HCT116 (cell line): ENCODE measurements around the gene WAPL. TPM values are rescaled to one million over a fixed set of nuclear protein-coding genes. Genes with fewer than 3 reads are reported as not detected.
"Not testable (repeated sequence)": the region's sequence is repeated elsewhere in the genome, so short reads cannot be mapped to it uniquely, and the experiment has no call there.

Source experiments
- ATAC-seq: fragments of 200-7000 bp; cut with Tn5 transposase; 2 replicates; pipeline ENCODE4 v1.9.1; 2020; ENCODE audit warnings: mild to moderate bottlenecking, moderate library complexity
- BruUV-seq: library from RNA; stranded (reverse); fragments of 400-500 nt; replicated peaks from 2 replicates; lab custom pipeline; 2021; lab: Mats Ljungman, UMichigan
- CTCF ChIA-PET: fragments of 300-600 bp; sonication (Branson Sonifier 250); formaldehyde crosslinking; loops from one replicate; lab custom pipeline; 2021; ENCODE audit warnings: antibody characterized with exemption; lab: Charles Lee
- POLR2A ChIA-PET: fragments of 300-600, 350-600 bp; sonication (Branson Sonifier 250); formaldehyde crosslinking; loops from one replicate; lab custom pipeline; 2021; ENCODE audit warnings: antibody characterized with exemption; lab: Charles Lee
- RAD21 ChIA-PET, 2 experiments: fragments of 300-600 bp; sonication (Branson Sonifier 250); formaldehyde crosslinking; loops; one replicate each; lab custom pipeline; 2023; ENCODE audit warnings: low total read pairs in 2 of 2; ENCODE audit not compliant: uncharacterized antibody in 2 of 2, unreplicated experiment in 2 of 2, low non-redundant PET in 1 of 2; lab: Charles Lee
- DNase-seq: peaks from one replicate; pipeline ENCODE4 v3.0.0-alpha.2; 2010; ENCODE audit warnings: low read depth, low spot score
- H2AFZ ChIP-seq: fragments of 200-600 bp; shearing (Covaris generic), sonication (generic); 2 replicates; pipeline ENCODE4 v1.6.1; 2017; ENCODE audit warnings: low read depth, mixed run types, mixed read lengths, antibody characterized with exemption, low read length; ENCODE audit not compliant: poor library complexity, severe bottlenecking
- H3K27ac ChIP-seq: 2 replicates; pipeline ENCODE4 v1.5.1; 2012; ENCODE audit warnings: low read depth, low read length
- H3K27me3 ChIP-seq: fragments of 200-600 bp; sonication (generic); 2 replicates; pipeline ENCODE4 v1.6.1; 2016; ENCODE audit warnings: mixed run types, low read length, mixed read lengths; ENCODE audit not compliant: insufficient read depth
- H3K36me3 ChIP-seq, 2 experiments: fragments of 200-500 bp in 1 of 2; fragments of 200-600 bp in 1 of 2; sonication (Bioruptor generic) in 1 of 2; sonication (generic) in 1 of 2; 2 replicates each; pipeline versions ENCODE4 v1.5.1 to v1.6.1; 2014 to 2016; ENCODE audit warnings: low read length in 2 of 2, inconsistent platforms in 1 of 2, mixed read lengths in 1 of 2, mixed run types in 1 of 2; ENCODE audit not compliant: insufficient read depth in 2 of 2, control insufficient read depth in 1 of 2
- H3K4me1 ChIP-seq, 2 experiments: fragments of 200-600 bp in 1 of 2; sonication (generic) in 1 of 2; 2 replicates each; pipeline versions ENCODE4 v1.5.1 to v1.6.1; 2012 to 2017; ENCODE audit warnings: low read length in 2 of 2, inconsistent platforms in 1 of 2, mild to moderate bottlenecking in 1 of 2, mixed read lengths in 1 of 2, mixed run types in 1 of 2, moderate library complexity in 1 of 2; ENCODE audit not compliant: insufficient read depth in 2 of 2, control insufficient read depth in 1 of 2
- H3K4me2 ChIP-seq: fragments of 200-600 bp; sonication (generic); 2 replicates; pipeline ENCODE4 v1.6.1; 2017; ENCODE audit warnings: mixed run types, low read length, mixed read lengths
- H3K4me3 ChIP-seq, 2 experiments: fragments of 200-600 bp in 1 of 2; sonication (generic) in 1 of 2; replicated peaks in 1 of 2; 2 replicates each; pipeline ENCODE4 v1.5.1; 2011 to 2016; ENCODE audit warnings: low read length in 2 of 2, control low read depth in 1 of 2, low read depth in 1 of 2, mild to moderate bottlenecking in 1 of 2, mixed read lengths in 1 of 2, mixed run types in 1 of 2
- H3K79me2 ChIP-seq: fragments of 200-600 bp; sonication (generic); 2 replicates; pipeline ENCODE4 v1.6.1; 2017; ENCODE audit warnings: mild to moderate bottlenecking, mixed run types, low read length, moderate library complexity, mixed read lengths; ENCODE audit not compliant: insufficient read depth
- H3K9ac ChIP-seq: fragments of 200-600 bp; sonication (generic); 2 replicates; pipeline ENCODE4 v1.6.1; 2016; ENCODE audit warnings: low read length, mixed read lengths
- H3K9me2 ChIP-seq: fragments of 200-600 bp; sonication (generic), shearing (Covaris generic); 2 replicates; pipeline ENCODE4 v1.6.1; 2017; ENCODE audit warnings: mixed run types, mild to moderate bottlenecking, moderate library complexity; ENCODE audit not compliant: insufficient read depth
- H3K9me3 ChIP-seq, 2 experiments: fragments of 200-500 bp in 1 of 2; fragments of 200-600 bp in 1 of 2; sonication (Bioruptor generic) in 1 of 2; sonication (generic) in 1 of 2; 2 replicates each; pipeline ENCODE4 v1.6.1; 2014 to 2017; ENCODE audit warnings: low read length in 2 of 2, mixed read lengths in 2 of 2, inconsistent platforms in 1 of 2, low read depth in 1 of 2, mild to moderate bottlenecking in 1 of 2, mixed run types in 1 of 2, moderate library complexity in 1 of 2; ENCODE audit not compliant: control insufficient read depth in 1 of 2, insufficient read depth in 1 of 2
- H4K20me1 ChIP-seq: fragments of 200-600 bp; sonication (generic), shearing (Covaris generic); 2 replicates; pipeline ENCODE4 v1.6.1; 2017; ENCODE audit warnings: mixed run types, mild to moderate bottlenecking, moderate library complexity; ENCODE audit not compliant: insufficient read depth
- FOSL1 ChIP-seq: IDR thresholded peaks from 2 replicates; pipeline ENCODE4 v1.6.1; 2012; ENCODE audit warnings: low read depth
- ZNF274 ChIP-seq: fragments of 200-500 bp; sonication (Bioruptor generic); IDR thresholded peaks from 2 replicates; pipeline ENCODE4 v1.6.1; 2014; ENCODE audit warnings: mild to moderate bottlenecking, low read depth, low read length, inconsistent platforms
- intact Hi-C: fragments of 100-400 bp; cut with micrococcal nuclease; formaldehyde crosslinking; loops from 2 replicates; pipeline ENCODE4 v1.10.0; 2022
- total RNA-seq: library from RNA; stranded (reverse); gene quantifications from one replicate; pipeline ENCODE4 v1.2.1, GENCODE V29; 2021; ENCODE audit not compliant: unreplicated experiment

WAPL gene
- total RNA-seq, 1 experiment from 2014 or later, result 37.5 TPM

DNA sequence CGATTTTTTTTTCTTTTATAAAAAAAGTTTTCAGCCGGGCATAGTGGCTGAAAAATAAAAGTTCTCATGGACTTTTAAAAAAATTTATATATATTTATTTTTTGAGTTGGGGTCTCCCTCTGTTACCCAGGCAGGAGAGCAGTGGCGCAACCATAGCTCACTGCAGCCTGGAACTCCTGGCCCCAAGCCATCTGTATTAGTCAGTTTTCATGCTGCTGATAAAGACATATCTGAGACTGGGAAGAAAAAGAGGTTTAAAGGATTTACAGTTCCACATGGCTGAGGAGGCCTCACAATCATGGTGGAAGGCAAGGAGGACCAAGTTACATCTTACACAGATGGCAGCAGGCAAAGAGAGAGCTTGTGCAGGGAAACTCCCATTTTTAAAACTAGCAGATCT, 37.1 kb upstream of the WAPL start:
- BruUV-seq, POLR2A ChIA-PET, H3K4me2 ChIP-seq, H3K4me1 ChIP-seq, CTCF ChIA-PET, H3K4me3 ChIP-seq, H3K36me3 ChIP-seq, H3K27ac ChIP-seq, H3K27me3 ChIP-seq, H3K9me3 ChIP-seq, H2AFZ ChIP-seq, ATAC-seq, H3K9me2 ChIP-seq, DNase-seq, H4K20me1 ChIP-seq, H3K79me2 ChIP-seq, intact Hi-C loops, H3K9ac ChIP-seq: not testable (repeated sequence)
- RAD21 ChIA-PET, result interaction anchor here in 1 of 2 experiments (0.6 kb wide), 1 partner anchor 34 kb away, joined by 3 read pairs; no protein-coding TSS in a partner anchor

DNA sequence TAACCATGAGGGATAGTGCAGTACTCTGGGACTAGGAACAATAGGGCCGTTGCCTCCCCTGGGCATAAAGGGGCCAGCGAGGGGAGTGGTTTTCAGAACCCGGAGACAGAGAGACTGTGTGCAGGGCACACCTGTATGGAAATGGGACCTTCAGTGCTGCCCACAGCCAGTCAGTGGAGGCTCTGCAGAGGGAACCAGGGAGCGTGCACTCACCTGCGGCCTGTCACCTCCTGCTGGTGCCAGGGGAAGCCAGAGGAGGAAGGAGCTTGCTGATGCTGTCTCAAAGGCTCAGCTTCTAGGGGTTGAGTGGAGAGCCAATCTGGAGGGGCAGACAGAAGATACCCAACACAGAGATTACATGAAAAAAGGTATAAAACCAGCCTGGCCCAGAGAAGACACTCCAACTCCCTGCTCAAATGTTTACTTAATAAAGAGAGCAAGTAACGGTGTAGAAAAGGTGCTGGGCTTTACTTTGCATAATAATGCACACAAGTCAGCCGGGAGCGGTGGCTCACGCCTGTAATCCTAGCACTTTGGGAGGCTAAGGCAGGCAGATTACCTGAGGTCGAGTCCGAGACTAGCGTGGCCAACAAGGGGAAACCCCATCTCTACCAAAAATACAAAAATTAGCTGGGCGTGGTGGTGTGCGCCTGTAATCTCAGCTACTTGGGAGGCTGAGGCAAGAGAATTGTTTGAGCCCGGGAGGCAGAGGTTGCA, 35.5 kb upstream of the WAPL start:
- no peaks in the 10 kb centered on the region for H3K27me3 ChIP-seq
- CTCF ChIA-PET, result no interaction called here
- BruUV-seq, result no TSS peak
- no peaks in the 10 kb centered on the region for H3K79me2 ChIP-seq
- H3K9me3 ChIP-seq, result no peaks in the 10 kb centered on the region
- H3K9me2 ChIP-seq, result no peaks in the 10 kb centered on the region
- ATAC-seq (no peak), DNase-seq (no peak)
- POLR2A ChIA-PET, result no interaction called here
- H3K4me2 ChIP-seq, result no peak overlapping the region
- no peaks in the 10 kb centered on the region for H4K20me1 ChIP-seq
- H3K36me3 ChIP-seq, result no peaks in the 10 kb centered on the region
- H3K9ac ChIP-seq, result no peak overlapping the region
- H3K4me1 ChIP-seq, result peaks cover 0 to 9% of the 10 kb centered on the region in 2 experiments; a peak in 3 of 4 replicates
- RAD21 ChIA-PET, result no interaction called here
- intact Hi-C loops, result no loop called here
- no peak overlapping the region for H3K27ac ChIP-seq
- TF ChIP-seq FOSL1 (no peak), ZNF274 (no peak)
- no peak overlapping the region for H2AFZ ChIP-seq
- no peak overlapping the region for H3K4me3 ChIP-seq
